ENCODE data around the gene RNF212. TPM values are rescaled to one million over a fixed set of nuclear protein-coding genes. Genes with fewer than 3 reads are reported as not detected.

Gene RNF212
- total and polyA plus RNA-seq, 9 of the 15 experiments (the other 6 are each of a cell fraction or from before 2014, with no cell fraction given): 0.04 TPM; not detected in 8

GRCh38 chr4:1050486-1051213, 62.7 kb downstream of the RNF212 start (continued):
- TF ChIP-seq ZBTB33 (CRISPR knock-in tag; IDR thresholded peaks at IDR 0.05) (peak; percentile 72), ZNF518B (CRISPR knock-in tag; IDR thresholded peaks at IDR 0.05) (no peak), POLR2AphosphoS2 (IDR thresholded peaks at IDR 0.05; ENCODE audit: low read length) (no peak), ZFP91 (CRISPR knock-in tag; IDR thresholded peaks at IDR 0.05) (no peak), ZNF184 (CRISPR knock-in tag; IDR thresholded peaks at IDR 0.05) (no peak), CTCFL (IDR thresholded peaks at IDR 0.05; ENCODE audit: borderline replicate concordance, insufficient read depth, low read depth, low read length, poor library complexity, severe bottlenecking) (peak; percentile 32), ATF2 (CRISPR knock-in tag; IDR thresholded peaks at IDR 0.05) (no peak), TCF3 (CRISPR knock-in tag; IDR thresholded peaks at IDR 0.05) (no peak), RFX7 (CRISPR knock-in tag; IDR thresholded peaks at IDR 0.05) (no peak), ETV6 (IDR thresholded peaks at IDR 0.05; ENCODE audit: borderline replicate concordance in 1 of 2, low read depth in 2 of 2, low read length in 1 of 2) (no peak), ETV6 (CRISPR knock-in tag; IDR thresholded peaks at IDR 0.05; ENCODE audit: borderline replicate concordance) (no peak), CTCF (IDR thresholded peaks at IDR 0.05 in 2 of 3, conservative IDR thresholded peaks at IDR 0.05 in 1 of 3; ENCODE audit: insufficient read depth in 2 of 3, low read depth in 1 of 3, low read length in 3 of 3) (peak; percentile 46 to 47 (median 47); a peak in 4 of 6 replicates)

All from K562 (cell line).